KBM-7 (cell line): Measurements from ENCODE around the gene CD2.

ENCODE experiments used
- DNase-seq: peaks from one replicate; pipeline ENCODE4 v3.0.0-alpha.2; 2015
- in situ Hi-C: fragments of 300-500 bp; cut with MboI; formaldehyde crosslinking; loops from 2 replicates; pipeline ENCODE4 v1.14.3; 2020; ENCODE audit warnings: low sequenced_read_pairs, low pct_unique_long_range_greater_than_20kb, mixed read lengths

The CD2 gene

GRCh38 chr1:116754198-116754977 lies at the start of gene CD2:
CD2 (plus strand) TSS chr1:116754430; CDS start chr1:116754493, 63 bp downstream.
- in situ Hi-C loops: no loop called here
- DNase-seq: no peak

DNA sequence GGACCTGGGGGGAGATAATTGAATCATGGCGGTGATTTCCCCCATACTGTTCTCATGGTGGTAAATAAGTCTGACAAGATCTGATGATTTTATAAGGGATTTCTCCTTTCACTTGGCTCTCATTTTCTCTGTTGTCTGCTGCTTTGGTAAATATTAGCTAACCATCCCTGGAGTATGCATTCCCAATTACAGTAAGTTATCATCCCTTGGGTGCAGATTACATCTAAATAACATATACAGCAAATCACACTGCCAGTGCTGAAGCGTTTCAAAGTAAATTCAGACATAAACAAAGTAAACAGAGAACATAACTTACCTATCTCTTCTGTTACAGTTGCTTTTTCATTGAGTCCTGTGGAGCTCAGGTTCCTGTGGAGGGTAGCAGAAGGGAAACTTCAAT lies 48.1 kb upstream of the CD2 start:
- in situ Hi-C loops: no loop called here
- no peak for DNase-seq

- DNase-seq: no peak
- in situ Hi-C loops: no loop called here
Observed at GRCh38 chr1:116706841-116707240, 47.4 kb upstream of the CD2 start.

DNA sequence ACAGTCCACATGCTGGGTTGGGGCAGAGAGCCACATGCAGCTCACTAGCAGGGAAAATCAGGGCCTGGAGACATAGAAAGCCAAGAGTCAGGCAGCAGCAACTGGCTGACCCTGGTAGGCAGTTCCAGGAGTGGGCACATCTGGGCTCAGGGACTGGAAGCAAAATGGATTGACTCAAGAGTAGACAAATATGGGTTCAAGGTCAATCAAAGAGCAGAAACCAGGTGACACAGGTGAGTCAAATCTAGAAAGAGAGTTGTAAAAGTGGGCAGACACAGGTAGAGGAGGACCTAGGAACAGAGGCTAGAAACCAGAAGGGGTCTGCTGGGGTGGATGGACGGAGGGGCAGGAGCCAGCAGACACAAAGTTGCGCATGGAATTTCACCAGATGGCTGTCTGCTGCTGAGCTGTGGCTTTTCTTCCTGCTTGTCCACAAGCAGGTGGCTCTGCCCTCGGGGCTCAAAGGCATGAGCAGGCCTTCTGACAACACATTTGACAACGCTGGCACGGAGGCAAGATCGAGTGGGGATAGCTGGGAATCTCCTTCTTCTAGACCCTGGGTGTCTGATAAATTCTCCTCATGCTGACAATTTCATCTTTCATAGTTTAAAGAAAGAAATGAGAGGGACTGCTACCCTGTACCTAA lies 45.9 kb upstream of the CD2 start:
- no peak for DNase-seq
- in situ Hi-C loops: no loop called here

GRCh38 chr1:116709666-116710167 lies 44.5 kb upstream of the CD2 start:
- in situ Hi-C loops: no loop called here
- DNase-seq: no peak

DNA sequence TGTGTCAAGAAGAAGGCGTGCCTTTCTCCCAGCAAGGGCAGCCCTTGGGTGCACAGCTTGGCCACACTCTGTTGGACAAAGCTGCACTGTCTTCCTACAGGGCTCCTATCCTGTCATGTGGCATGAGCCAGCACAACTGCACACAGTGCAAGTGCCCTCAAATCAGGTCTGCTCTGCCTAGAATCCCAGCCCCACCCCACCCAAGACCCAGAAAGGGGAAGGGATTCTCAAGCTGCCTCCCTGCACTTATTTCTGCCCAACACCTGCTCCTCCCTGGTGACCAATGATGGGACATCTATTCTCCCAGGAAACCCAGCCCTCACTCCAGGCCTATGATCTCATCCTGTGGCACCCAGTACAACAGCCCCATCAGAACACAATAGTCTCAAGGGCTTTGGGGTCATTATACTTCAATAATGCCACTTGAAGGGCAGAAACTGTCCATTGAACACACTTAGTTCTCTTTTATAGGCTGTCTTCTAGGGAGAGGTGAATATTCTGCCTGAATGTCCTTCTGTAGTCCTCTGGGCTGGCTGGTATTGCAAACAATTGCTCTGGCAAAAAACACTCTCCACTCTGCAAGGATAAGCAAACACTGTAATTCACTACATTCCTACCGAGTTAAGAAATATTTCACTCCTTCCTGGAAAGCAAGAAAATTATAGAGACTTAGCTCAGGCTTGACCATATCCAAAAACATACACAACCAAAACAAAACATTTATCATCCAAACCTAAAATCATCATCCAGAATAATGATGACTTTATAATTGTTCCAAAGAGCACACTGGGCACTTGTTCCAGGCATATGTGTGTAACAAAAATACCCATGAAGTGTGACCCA lies 43.6 kb upstream of the CD2 start:
- in situ Hi-C loops: no loop called here
- no peak for DNase-seq

DNA sequence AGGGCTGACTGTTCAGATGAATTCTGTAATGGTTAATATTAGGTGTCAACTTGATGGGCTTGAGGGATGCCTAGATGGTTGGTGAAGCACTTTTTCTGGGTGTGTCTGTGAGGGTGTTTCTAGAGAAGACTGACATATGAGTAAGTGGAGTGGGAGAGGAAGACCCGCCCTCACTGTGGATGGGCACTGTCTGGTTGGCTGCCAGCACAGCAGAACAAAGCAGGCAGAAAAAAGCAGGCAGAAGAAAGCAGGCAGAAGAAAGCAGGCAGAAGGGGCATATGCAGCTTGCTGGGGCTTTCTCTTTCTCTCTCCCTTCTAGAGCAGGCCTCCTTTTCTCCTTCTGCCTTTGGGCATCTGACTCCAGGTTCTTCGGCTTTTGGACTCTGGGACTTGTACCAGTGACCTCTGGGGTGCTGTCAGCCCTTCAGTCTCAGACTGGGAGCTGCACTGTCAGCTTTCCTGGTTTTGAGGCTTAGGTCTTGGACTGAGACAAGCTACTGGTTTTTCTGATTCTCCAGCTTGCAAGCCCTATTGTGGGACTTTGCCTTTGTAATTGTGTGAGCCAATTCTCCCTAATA lies 42.9 kb upstream of the CD2 start:
- DNase-seq: peak; percentile 32
- in situ Hi-C loops: no loop called here

GRCh38 chr1:116712510-116712909 lies 41.7 kb upstream of the CD2 start:
- no peak for DNase-seq
- in situ Hi-C loops: no loop called here

- in situ Hi-C loops: no loop called here
- DNase-seq: no peak
Observed at GRCh38 chr1:116713474-116713873, 40.8 kb upstream of the CD2 start.

- DNase-seq: no peak
- in situ Hi-C loops: no loop called here
Observed at GRCh38 chr1:116716391-116716790, 37.8 kb upstream of the CD2 start.

GRCh38 chr1:116717318-116717717 lies 36.9 kb upstream of the CD2 start:
- no peak for DNase-seq
- in situ Hi-C loops: no loop called here

GRCh38 chr1:116720364-116721038 lies 33.7 kb upstream of the CD2 start:
- in situ Hi-C loops: no loop called here
- DNase-seq: no peak

DNA sequence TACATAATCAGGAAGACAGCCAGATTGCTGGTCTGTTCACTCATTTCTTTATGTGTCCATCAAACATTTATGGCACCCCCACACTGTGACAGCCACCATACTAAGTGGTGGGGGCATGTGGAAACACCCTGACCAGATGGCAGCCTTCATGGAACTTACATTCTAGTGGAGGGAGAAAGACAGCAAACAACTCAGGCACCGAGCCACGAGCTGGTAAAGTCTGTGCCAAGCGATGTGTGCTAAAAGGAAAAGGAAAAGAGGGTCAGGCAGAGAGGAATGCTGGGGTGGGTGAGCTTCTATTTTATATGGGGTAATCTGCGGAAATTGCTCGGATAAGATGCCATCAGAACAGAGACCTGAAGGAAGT lies 33.2 kb upstream of the CD2 start:
- DNase-seq: no peak
- in situ Hi-C loops: no loop called here

DNA sequence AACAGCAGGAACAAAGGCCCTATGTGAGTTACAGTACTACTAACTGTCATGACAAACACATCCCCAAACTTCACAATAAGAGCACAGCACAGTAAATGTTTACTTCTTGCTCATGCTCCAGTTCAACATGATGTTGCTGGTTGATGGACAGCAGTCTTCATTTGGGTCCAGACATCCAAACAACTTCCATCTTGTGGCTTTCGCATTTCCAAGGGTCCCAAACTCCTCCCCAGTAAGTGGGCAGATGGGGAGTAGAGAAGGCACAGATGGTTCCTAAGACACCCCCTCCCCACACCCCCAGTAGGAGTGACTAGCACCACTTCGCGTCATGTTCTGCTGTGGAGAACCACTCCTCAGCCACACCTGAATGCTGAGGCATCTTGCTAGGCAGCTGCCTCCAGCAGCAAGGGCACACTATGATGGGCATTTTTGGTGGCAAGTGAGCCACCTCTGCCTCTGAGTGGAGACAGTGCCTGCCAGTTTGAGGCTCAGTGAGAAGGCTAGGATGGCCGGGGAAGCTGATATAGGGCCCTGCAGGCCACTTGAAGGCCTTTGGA lies 32.7 kb upstream of the CD2 start:
- DNase-seq: no peak
- in situ Hi-C loops: no loop called here

DNA sequence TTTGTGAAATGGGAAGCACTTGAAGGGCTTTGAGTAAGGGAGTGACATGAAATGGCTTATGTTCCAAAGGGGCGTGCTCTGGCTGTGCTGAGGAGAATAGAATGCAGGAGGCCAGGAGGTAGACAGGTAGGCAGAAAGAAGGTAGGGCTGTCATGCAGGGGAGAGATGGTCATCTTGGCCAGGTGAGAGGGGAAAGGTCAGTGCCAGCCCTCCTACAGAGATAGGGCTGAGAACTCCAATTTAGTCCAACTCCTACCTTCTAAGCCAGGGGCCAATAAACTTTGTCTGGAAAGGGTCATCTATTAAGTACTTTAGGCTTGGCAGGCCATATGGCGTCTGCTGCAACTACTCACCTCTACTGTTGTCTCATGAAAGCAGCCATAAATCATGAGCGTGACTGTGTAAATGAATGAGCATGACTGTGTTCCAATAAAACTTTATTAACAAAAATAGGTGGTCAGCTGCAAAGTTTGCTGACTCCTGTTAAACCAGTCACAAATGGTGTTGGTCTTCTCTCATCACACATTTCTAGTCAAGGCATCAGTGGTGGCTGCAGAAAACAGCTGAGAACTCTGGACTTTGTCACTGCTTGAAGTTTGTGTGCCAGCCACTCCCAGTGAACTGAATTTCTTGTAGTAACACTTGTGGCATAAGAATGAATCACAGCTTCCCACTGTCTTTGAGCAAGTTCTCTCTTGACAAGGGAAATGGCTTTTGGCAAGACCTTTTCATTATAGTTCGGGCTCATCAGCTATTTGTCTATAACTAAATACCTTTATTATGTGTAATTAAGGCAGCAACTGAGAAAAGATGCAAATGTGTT lies 32.0 kb upstream of the CD2 start:
- in situ Hi-C loops: no loop called here

GRCh38 chr1:116724765-116725375 lies 29.4 kb upstream of the CD2 start:
- in situ Hi-C loops: loop anchor here (25.0 kb wide), 1 partner anchor 312 kb away; no protein-coding TSS in a partner anchor
- peak; percentile 47 for DNase-seq

More for the DNA sequence above, 32.0 kb upstream of the CD2 start:
- DNase-seq: no peak

GRCh38 chr1:116725798-116726197 lies 28.4 kb upstream of the CD2 start:
- in situ Hi-C loops: loop anchor here (25.0 kb wide), 1 partner anchor 312 kb away; no protein-coding TSS in a partner anchor
- no peak for DNase-seq
